ENCODE results near the gene KCNMB3. TPM values are rescaled to one million over a fixed set of nuclear protein-coding genes. Genes with fewer than 3 reads are reported as not detected.

KCNMB3 gene
- total RNA-seq, 4 donors from 2014 or later: 4.4 to 8.1 (median 5.1) TPM

DNA sequence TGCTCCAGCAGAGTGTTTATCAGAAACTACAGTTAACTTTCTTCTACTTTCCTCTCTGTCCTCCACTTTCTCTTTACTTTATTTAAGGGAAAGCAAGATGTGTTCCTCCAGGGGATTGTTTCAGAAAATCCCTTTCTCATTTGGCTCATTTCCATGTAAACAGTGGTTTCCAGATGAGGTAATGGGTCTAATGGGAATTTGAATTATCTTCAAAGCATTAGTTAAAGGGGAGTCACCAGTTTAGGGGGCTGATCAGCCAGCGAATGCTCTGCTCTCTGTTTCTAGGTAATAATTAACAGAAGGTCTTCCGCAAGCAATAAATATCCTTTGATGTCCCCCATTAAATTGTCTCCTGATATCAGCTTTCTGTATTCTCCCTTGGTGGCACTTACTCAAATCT, 41.5 kb upstream of the KCNMB3 start:
- DNase-seq: no peak
- H3K9me3 ChIP-seq: no peaks in the 10 kb centered on the region
- H3K36me3 ChIP-seq: no peaks in the 10 kb centered on the region
- no peaks in the 10 kb centered on the region for H3K4me1 ChIP-seq
- H3K27ac ChIP-seq: no peak overlapping the region
- no peaks in the 10 kb centered on the region for H3K27me3 ChIP-seq
- H3K4me3 ChIP-seq (replicated peaks in 1 of 3): no peak overlapping the region
- intact Hi-C loops (cut with DNase I): no loop called here
- TF ChIP-seq, protein P1, sequence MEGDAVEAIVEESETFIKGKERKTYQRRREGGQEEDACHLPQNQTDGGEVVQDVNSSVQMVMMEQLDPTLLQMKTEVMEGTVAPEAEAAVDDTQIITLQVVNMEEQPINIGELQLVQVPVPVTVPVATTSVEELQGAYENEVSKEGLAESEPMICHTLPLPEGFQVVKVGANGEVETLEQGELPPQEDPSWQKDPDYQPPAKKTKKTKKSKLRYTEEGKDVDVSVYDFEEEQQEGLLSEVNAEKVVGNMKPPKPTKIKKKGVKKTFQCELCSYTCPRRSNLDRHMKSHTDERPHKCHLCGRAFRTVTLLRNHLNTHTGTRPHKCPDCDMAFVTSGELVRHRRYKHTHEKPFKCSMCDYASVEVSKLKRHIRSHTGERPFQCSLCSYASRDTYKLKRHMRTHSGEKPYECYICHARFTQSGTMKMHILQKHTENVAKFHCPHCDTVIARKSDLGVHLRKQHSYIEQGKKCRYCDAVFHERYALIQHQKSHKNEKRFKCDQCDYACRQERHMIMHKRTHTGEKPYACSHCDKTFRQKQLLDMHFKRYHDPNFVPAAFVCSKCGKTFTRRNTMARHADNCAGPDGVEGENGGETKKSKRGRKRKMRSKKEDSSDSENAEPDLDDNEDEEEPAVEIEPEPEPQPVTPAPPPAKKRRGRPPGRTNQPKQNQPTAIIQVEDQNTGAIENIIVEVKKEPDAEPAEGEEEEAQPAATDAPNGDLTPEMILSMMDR (IDR thresholded peaks at IDR 0.05): no peak
- no peak for TF ChIP-seq POLR2A (IDR thresholded peaks at IDR 0.05)
- WGBS, 2 donors: 89 to 91% methylated on average over 2 of the region's 2 CpGs

DNA sequence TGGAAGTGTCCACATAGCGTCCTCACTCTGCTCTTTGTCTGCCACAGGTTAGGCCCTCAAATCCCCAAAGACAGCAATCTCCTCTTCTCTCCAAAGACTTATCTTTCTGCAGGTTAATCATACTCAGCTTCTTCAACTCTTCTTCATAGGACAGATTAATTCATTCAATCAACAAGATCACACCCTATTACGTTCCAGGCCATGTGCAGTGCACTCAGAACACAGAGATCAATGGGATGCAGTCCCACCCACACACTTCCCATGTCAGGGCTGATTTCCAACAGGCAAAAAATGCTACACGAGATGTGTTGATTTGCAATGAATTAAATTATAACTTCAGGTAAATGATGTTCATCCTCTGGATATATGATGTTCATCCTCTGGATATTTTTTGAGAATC, 38.4 kb upstream of the KCNMB3 start:
- H3K4me3 ChIP-seq (replicated peaks in 1 of 3): no peak overlapping the region
- intact Hi-C loops (cut with DNase I): no loop called here
- H3K27me3 ChIP-seq: no peaks in the 10 kb centered on the region
- no peak overlapping the region for H3K27ac ChIP-seq
- DNase-seq: no peak
- no peaks in the 10 kb centered on the region for H3K36me3 ChIP-seq
- WGBS, 2 donors: 51 to 64% methylated on average over 3 of the region's 3 CpGs
- TF ChIP-seq, protein P1 (IDR thresholded peaks at IDR 0.05): no peak
- no peak for TF ChIP-seq POLR2A (IDR thresholded peaks at IDR 0.05)
- H3K9me3 ChIP-seq: no peaks in the 10 kb centered on the region
- no peaks in the 10 kb centered on the region for H3K4me1 ChIP-seq

GRCh38 chr3:179288845-179289244, 37.9 kb upstream of the KCNMB3 start:
- DNase-seq: no peak
- Histone ChIP-seq H3K27me3 (no peaks in the 10 kb centered on the region), H3K4me3 (replicated peaks in 1 of 3) (no peak overlapping the region), H3K9me3 (no peaks in the 10 kb centered on the region), H3K27ac (no peak overlapping the region), H3K4me1 (no peaks in the 10 kb centered on the region), H3K36me3 (no peaks in the 10 kb centered on the region)
- WGBS, 2 donors: 83 to 87% methylated on average over 3 to 4 of the region's 4 CpGs
- intact Hi-C loops (cut with DNase I): no loop called here
- TF ChIP-seq, protein P1 (IDR thresholded peaks at IDR 0.05): no peak
- no peak for TF ChIP-seq POLR2A (IDR thresholded peaks at IDR 0.05)

GRCh38 chr3:179286331-179286730, 35.4 kb upstream of the KCNMB3 start:
- 85 to 90% methylated on average over 6 of the region's 6 CpGs for WGBS, 2 donors
- H3K27me3 ChIP-seq: no peaks in the 10 kb centered on the region
- TF ChIP-seq, protein P1 (IDR thresholded peaks at IDR 0.05): no peak
- TF ChIP-seq POLR2A (IDR thresholded peaks at IDR 0.05): no peak
- intact Hi-C loops (cut with DNase I): no loop called here
- H3K36me3 ChIP-seq: no peaks in the 10 kb centered on the region
- no peaks in the 10 kb centered on the region for H3K4me1 ChIP-seq
- no peaks in the 10 kb centered on the region for H3K9me3 ChIP-seq
- no peak overlapping the region for H3K27ac ChIP-seq
- H3K4me3 ChIP-seq (replicated peaks in 1 of 3): no peak overlapping the region
- DNase-seq: no peak

DNA sequence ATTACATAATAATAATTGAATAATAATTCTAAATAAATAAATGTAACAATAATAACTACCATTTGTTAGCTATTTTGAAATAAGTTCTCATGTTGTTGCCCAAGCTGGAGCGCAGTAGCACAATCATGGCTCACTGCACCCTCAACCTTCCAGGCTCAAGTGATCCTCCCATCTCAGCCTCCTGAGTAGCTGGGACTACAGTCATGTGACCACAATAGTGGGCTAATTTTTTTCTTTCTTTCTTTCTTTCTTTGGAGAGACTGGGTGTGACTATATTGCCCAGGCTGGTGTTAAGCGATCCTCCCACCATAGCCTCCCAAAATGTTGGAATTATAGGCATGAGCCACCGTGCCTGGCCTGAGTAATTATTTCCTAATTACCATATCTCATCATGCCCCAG, 30.9 kb upstream of the KCNMB3 start:
- Histone ChIP-seq H3K9me3 (no peaks in the 10 kb centered on the region), H3K4me3 (replicated peaks in 1 of 3) (no peak overlapping the region), H3K4me1 (no peaks in the 10 kb centered on the region), H3K27ac (no peak overlapping the region), H3K27me3 (no peaks in the 10 kb centered on the region), H3K36me3 (no peaks in the 10 kb centered on the region)
- WGBS, 2 donors: 91 to 96% methylated on average over 3 of the region's 3 CpGs
- no peak for DNase-seq
- no peak for TF ChIP-seq POLR2A (IDR thresholded peaks at IDR 0.05)
- TF ChIP-seq, protein P1 (IDR thresholded peaks at IDR 0.05): no peak
- intact Hi-C loops (cut with DNase I): no loop called here
